Measurements from ENCODE around the gene NFS1.

The NFS1 gene

GRCh38 chr20:35669221-35669620, 29.9 kb downstream of the NFS1 start:
- H3K36me3 ChIP-seq (ENCODE audit: control insufficient read depth, insufficient read depth, low read length), result peaks cover 9% of the 10 kb centered on the region
- H3K4me3 ChIP-seq (replicated peaks; ENCODE audit: low read depth, low read length), result no peak overlapping the region
- TF ChIP-seq CTCF (IDR thresholded peaks at IDR 0.05; ENCODE audit: insufficient read depth, low read length, poor library complexity, severe bottlenecking), result no peak
- no peak for DNase-seq (ENCODE audit: extremely low read depth, insufficient read length)
- H3K27me3 ChIP-seq (replicated peaks; ENCODE audit: control insufficient read depth, insufficient read depth, low read length), result no peaks in the 10 kb centered on the region

- Histone ChIP-seq H3K4me3 (replicated peaks; ENCODE audit: low read depth, low read length) (no peak overlapping the region), H3K36me3 (ENCODE audit: control insufficient read depth, insufficient read depth, low read length) (peaks cover 7% of the 10 kb centered on the region), H3K27me3 (replicated peaks; ENCODE audit: control insufficient read depth, insufficient read depth, low read length) (no peaks in the 10 kb centered on the region)
- no peak for DNase-seq (ENCODE audit: extremely low read depth, insufficient read length)
- no peak for TF ChIP-seq CTCF (IDR thresholded peaks at IDR 0.05; ENCODE audit: insufficient read depth, low read length, poor library complexity, severe bottlenecking)
These were observed 33.2 kb downstream of the NFS1 start for GRCh38 chr20:35665949-35666288.

- peak; percentile 97 for DNase-seq (ENCODE audit: extremely low read depth, insufficient read length)
- no peak for TF ChIP-seq CTCF (IDR thresholded peaks at IDR 0.05; ENCODE audit: insufficient read depth, low read length, poor library complexity, severe bottlenecking)
- Histone ChIP-seq H3K4me3 (replicated peaks; ENCODE audit: low read depth, low read length) (peak within 1 kb of the TSS; percentile 96), H3K36me3 (ENCODE audit: control insufficient read depth, insufficient read depth, low read length) (peaks cover 5% of the 10 kb centered on the region), H3K27me3 (replicated peaks; ENCODE audit: control insufficient read depth, insufficient read depth, low read length) (no peaks in the 10 kb centered on the region)
These were observed 34.5 kb downstream of the NFS1 start, which contains the start of the genes CPNE1 and RBM12 for GRCh38 chr20:35664466-35665206. TSS of gene CPNE1 (minus strand) at chr20:35664900. CDS start at chr20:35632923, 31,977 bp downstream. TSS of gene RBM12 (minus strand) at chr20:35664900. CDS start at chr20:35655322, 9,578 bp downstream.

GRCh38 chr20:35663516-35664465, 35.4 kb downstream of the NFS1 start:
- no peak for TF ChIP-seq CTCF (IDR thresholded peaks at IDR 0.05; ENCODE audit: insufficient read depth, low read length, poor library complexity, severe bottlenecking)
- H3K36me3 ChIP-seq (ENCODE audit: control insufficient read depth, insufficient read depth, low read length), result no peaks in the 10 kb centered on the region
- DNase-seq (ENCODE audit: extremely low read depth, insufficient read length), result peak; percentile 63
- H3K27me3 ChIP-seq (replicated peaks; ENCODE audit: control insufficient read depth, insufficient read depth, low read length), result no peaks in the 10 kb centered on the region
- H3K4me3 ChIP-seq (replicated peaks; ENCODE audit: low read depth, low read length), result peak overlapping the region; percentile 96

- no peaks in the 10 kb centered on the region for H3K36me3 ChIP-seq (ENCODE audit: control insufficient read depth, insufficient read depth, low read length)
- H3K27me3 ChIP-seq (replicated peaks; ENCODE audit: control insufficient read depth, insufficient read depth, low read length), result no peaks in the 10 kb centered on the region
- no peak for DNase-seq (ENCODE audit: extremely low read depth, insufficient read length)
- no peak for TF ChIP-seq CTCF (IDR thresholded peaks at IDR 0.05; ENCODE audit: insufficient read depth, low read length, poor library complexity, severe bottlenecking)
- peak overlapping the region; percentile 96 for H3K4me3 ChIP-seq (replicated peaks; ENCODE audit: low read depth, low read length)
These were observed 36.6 kb downstream of the NFS1 start for GRCh38 chr20:35662551-35662950.
